NCI-H1694 (cell line): ENCODE results near the gene HOXA11.

ENCODE experiments used
- DNase-seq: peaks from one replicate; lab custom pipeline; 2025; lab: John Stamatoyannopoulos, UW

HOXA11 gene

DNA sequence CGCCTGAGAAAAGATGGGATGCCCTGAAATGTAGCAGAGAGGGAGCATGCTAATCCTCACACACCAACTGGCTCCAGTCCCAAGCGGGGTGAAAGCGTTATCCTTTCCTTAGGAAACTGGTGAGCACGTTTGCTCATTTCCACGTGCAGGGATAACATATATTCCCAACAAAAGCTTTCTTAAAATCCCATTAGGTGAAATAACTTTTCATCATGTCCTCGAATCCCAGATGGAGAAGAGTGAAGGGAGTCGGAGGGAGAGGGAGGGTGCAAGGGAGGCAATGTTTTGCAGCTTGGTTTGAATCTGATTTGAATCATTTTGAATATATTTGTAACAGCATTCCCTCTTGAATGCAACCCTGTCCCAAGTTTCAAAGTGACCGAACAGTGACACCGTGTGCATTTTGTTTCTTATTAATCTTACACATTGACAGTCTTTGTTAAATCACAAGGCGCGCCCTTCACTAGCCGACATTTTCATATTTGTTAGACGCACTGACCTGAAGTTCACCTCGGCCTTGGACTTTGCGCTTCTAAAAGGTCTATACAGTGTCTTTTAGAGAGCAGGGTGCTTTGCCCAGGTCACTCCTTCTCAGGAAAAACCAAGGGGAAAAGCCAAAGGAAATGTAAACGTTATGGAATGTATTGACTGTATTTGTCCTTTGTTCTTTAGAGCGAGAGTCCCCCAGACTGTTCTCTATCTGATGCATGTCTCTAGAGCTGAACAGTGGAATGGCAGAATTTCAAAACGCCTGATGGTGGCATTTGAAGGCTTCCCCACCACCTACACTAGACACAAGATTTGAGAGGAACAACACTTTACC lies 51.4 kb downstream of the HOXA11 start:
- DNase-seq, result no peak

DNA sequence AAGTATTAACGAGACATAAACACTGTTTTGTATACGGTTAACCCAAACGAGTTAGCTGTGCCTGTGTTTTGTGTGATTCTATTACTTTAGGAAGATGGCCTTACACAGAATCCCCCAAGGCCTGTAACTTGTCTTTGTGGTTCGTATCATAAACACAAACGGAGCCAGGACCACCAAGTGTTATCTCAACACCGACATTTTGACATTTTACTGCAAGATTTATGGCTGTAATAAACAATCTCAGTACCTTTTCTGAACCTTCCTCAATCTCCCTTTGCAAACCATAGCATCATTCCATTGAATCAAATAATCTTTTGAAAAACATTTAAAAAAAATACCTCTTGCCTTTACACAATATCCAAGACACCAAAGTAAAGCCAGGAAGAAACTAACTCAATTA lies 52.1 kb downstream of the HOXA11 start:
- DNase-seq, result no peak

DNA sequence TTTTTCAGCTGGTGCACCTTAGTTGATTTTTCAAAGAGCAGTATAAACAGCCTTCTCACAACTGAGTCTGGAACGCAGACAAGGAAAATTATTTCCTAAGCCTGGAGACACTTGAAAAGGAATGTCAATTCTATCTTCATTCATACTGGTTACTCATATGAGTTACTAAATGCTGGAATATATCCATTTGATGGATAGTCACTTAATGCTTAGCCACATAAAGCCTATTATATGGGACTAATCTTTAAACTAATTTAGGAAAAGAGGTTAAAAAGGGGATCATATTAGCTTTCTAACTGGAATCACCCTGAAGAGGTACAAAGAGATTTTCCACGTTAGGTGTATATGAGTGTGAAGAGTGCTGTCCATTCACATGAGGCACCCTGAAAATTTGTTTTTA lies 52.8 kb downstream of the HOXA11 start:
- no peak for DNase-seq

DNA sequence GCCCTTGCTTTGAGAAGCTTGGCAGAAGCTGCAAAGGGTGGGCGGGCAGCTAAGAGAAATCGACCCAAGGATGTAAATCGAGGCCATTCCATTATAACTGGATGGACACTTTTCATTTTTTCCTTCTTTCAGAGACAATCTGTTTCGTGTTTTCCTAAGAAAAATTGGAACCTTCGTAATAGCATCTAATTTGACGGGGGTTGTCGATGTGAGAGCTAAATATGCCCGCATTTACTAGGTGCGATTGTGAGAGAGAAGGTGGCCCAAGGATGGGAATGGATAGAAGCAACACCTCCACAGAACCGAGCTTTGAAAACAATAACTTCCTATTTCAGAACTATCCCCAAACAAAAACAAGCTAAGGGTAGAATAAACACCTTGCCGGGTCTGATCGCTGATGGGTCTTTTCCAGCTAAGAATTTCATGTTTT lies 53.6 kb downstream of the HOXA11 start:
- no peak for DNase-seq
